Neural cell (in vitro differentiated cells): Measurements from ENCODE around the gene TGFBI. TPM values are rescaled to one million over a fixed set of nuclear protein-coding genes. Genes with fewer than 3 reads are reported as not detected.

ENCODE experiments used
- polyA plus RNA-seq: library from polyadenylated mRNA; depleted of rRNA; stranded (reverse); fragments of >200 nt; gene quantifications from 2 replicates; pipeline ENCODE4 v1.2.3, GENCODE V29; 2014
- small RNA-seq, 3 experiments: library from RNA; depleted of rRNA; stranded (forward); fragments of <200 nt; gene quantifications; one replicate each; pipeline ENCODE3, GENCODE V24; 2012

The TGFBI gene
- polyA plus RNA-seq, 1 donor from 2014 or later, result 0.71 TPM

Small RNA genes within 50 kb of the gene (small RNA-seq; reads per million reads assigned to genes)
- gene VTRNA2-1, result 0 reads per million in 3 experiments

Other genes with a start within 250 kb of the TGFBI start
- gene SLC25A48, start 194.3 kb upstream of the TGFBI start, polyA plus RNA-seq, result 1.0 TPM in 1 of 2 replicates, not detected in the other
- gene IL9, start 133.1 kb upstream of the TGFBI start, polyA plus RNA-seq, result not detected in 2 replicates
- gene LECT2, start 74.0 kb upstream of the TGFBI start, polyA plus RNA-seq, result not detected in 2 replicates
- gene SMAD5, start 103.9 kb downstream of the TGFBI start, polyA plus RNA-seq, result 19.9 and 26.3 TPM in 2 replicates
- gene SMIM32, start 164.2 kb downstream of the TGFBI start, polyA plus RNA-seq, result 3.6 and 4.9 TPM in 2 replicates